ENCODE data around the gene CAMKMT. TPM values are rescaled to one million over a fixed set of nuclear protein-coding genes. Genes with fewer than 3 reads are reported as not detected.

Gene CAMKMT
- polyA plus RNA-seq, 3 donors, result 4.7 to 7.8 (median 7.0) TPM

DNA sequence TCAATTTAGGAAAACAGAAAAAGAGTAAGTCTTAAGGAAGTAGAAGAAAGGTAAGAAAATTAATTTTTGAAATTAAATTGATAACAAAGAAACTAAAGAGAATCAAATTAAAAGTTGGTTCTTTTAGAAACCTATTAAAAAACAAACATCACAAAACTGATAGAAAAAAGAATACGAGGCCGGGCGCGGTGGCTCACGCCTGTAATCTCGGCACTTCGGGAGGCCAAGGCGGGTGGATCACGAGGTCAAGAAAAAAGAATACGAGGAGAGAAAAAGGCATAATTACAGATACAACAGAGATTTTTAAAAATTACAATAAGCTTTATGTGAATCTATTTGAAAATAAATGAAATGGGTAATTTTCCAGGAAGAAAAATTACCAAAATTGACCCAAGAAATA is 12.2 kb upstream of the CAMKMT start:
- H3K27me3 Mint-ChIP-seq (ENCODE audit: low read depth in 3 of 3), result peaks cover 0 to 3% (median 0%) of the 10 kb centered on the region in 3 donors

DNA sequence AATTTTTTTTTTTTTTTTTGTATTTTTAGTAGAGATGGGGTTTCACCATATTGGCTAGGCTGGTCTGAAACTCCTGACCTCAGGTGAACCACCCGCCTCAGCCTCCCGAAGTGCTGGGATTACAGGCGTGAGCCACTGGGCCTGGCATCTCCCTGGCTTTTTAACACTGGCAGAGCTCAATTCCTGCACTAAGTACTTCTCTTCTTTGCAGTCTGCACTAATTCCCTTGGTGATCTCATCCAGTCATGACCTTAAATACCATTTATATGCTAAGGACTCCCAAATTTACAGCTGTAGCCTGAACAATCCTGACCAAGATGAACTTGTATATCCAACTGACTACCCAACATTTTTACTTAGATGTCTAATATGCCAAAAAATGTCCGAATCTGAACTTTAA is 10.7 kb upstream of the CAMKMT start:
- no peaks in the 10 kb centered on the region for H3K27me3 ChIP-seq (ENCODE audit: control insufficient read depth in 2 of 2, insufficient read depth in 2 of 2, low read length in 2 of 2)
- Mint-ChIP-seq H3K4me3 (no peak overlapping the region), H3K9me3 (peaks cover 0 to 3% (median 0%) of the 10 kb centered on the region in 7 donors), H3K27me3 (ENCODE audit: low read depth in 3 of 3) (peaks cover 0 to 3% (median 0%) of the 10 kb centered on the region in 3 donors), H3K36me3 (peaks cover 13% of the 10 kb centered on the region in 2 donors), H3K4me1 (peaks cover 7% of the 10 kb centered on the region), H3K27ac (no peak overlapping the region)
- no peaks in the 10 kb centered on the region for H3K79me2 ChIP-seq (ENCODE audit: insufficient read depth, low read length)
- no peak overlapping the region for H2AFZ ChIP-seq (ENCODE audit: insufficient read depth, low read depth, low read length, poor library complexity, severe bottlenecking)
- no peak overlapping the region for H3K27ac ChIP-seq (ENCODE audit: low read depth in 1 of 2, low read length in 2 of 2)
- H3K4me3 ChIP-seq (replicated peaks in 1 of 3; ENCODE audit: low read depth in 2 of 3, low read length in 3 of 3), result no peak overlapping the region
- no peaks in the 10 kb centered on the region for H4K20me1 ChIP-seq (ENCODE audit: insufficient read depth, low read length)
- 100% methylated on average over 4 of the region's 4 CpGs for WGBS (ENCODE audit: insufficient coverage)
- no peak for DNase-seq
- no peaks in the 10 kb centered on the region for H3K9me3 ChIP-seq (replicated peaks in 1 of 2; ENCODE audit: control insufficient read depth in 1 of 2, insufficient read depth in 1 of 2, low read length in 2 of 2)
- no peaks in the 10 kb centered on the region for H3K4me1 ChIP-seq (ENCODE audit: control insufficient read depth in 1 of 2, insufficient read depth in 2 of 2, low read length in 2 of 2)
- intact Hi-C loops (cut with micrococcal nuclease), result no loop called here
- no peak for TF ChIP-seq CTCF (IDR thresholded peaks at IDR 0.05)
- H3K9ac ChIP-seq (ENCODE audit: insufficient read depth, low read length, poor library complexity, severe bottlenecking), result no peak overlapping the region
- H3K4me2 ChIP-seq (replicated peaks; ENCODE audit: extremely low read depth, low read length, poor library complexity, severe bottlenecking), result no peak overlapping the region
- peaks cover 0 to 3% of the 10 kb centered on the region in 2 donors for H3K36me3 ChIP-seq (replicated peaks in 1 of 2; ENCODE audit: control insufficient read depth in 1 of 2, insufficient read depth in 2 of 2, low read length in 2 of 2)

More for the DNA sequence above, 12.2 kb upstream of the CAMKMT start:
- WGBS (ENCODE audit: insufficient coverage), result 100% methylated on average over 5 of the region's 10 CpGs
- intact Hi-C loops (cut with micrococcal nuclease), result loop anchor here in 1 of 2 donors (10.0 kb wide), 1 partner anchor 265 kb away; no protein-coding TSS in a partner anchor
- H3K27ac ChIP-seq (ENCODE audit: low read depth in 1 of 2, low read length in 2 of 2), result no peak overlapping the region
- no peaks in the 10 kb centered on the region for H3K27me3 ChIP-seq (ENCODE audit: control insufficient read depth in 2 of 2, insufficient read depth in 2 of 2, low read length in 2 of 2)
- H4K20me1 ChIP-seq (ENCODE audit: insufficient read depth, low read length), result no peaks in the 10 kb centered on the region
- H3K79me2 ChIP-seq (ENCODE audit: insufficient read depth, low read length), result no peaks in the 10 kb centered on the region
- no peak overlapping the region for H3K27ac Mint-ChIP-seq
- no peak overlapping the region for H2AFZ ChIP-seq (ENCODE audit: insufficient read depth, low read depth, low read length, poor library complexity, severe bottlenecking)
- H3K36me3 Mint-ChIP-seq, result peaks cover 12 to 14% of the 10 kb centered on the region in 2 donors
- TF ChIP-seq CTCF (IDR thresholded peaks at IDR 0.05), result no peak
- no peak for DNase-seq
- peaks cover 0 to 19% of the 10 kb centered on the region in 2 donors for H3K36me3 ChIP-seq (replicated peaks in 1 of 2; ENCODE audit: control insufficient read depth in 1 of 2, insufficient read depth in 2 of 2, low read length in 2 of 2)
- no peak overlapping the region for H3K4me2 ChIP-seq (replicated peaks; ENCODE audit: extremely low read depth, low read length, poor library complexity, severe bottlenecking)
- no peak overlapping the region for H3K4me3 Mint-ChIP-seq
- H3K9ac ChIP-seq (ENCODE audit: insufficient read depth, low read length, poor library complexity, severe bottlenecking), result no peak overlapping the region
- H3K9me3 ChIP-seq (replicated peaks in 1 of 2; ENCODE audit: control insufficient read depth in 1 of 2, insufficient read depth in 1 of 2, low read length in 2 of 2), result no peaks in the 10 kb centered on the region
- H3K4me1 Mint-ChIP-seq, result peaks cover 7% of the 10 kb centered on the region
- peaks cover 0 to 3% (median 0%) of the 10 kb centered on the region in 7 donors for H3K9me3 Mint-ChIP-seq
- no peaks in the 10 kb centered on the region for H3K4me1 ChIP-seq (ENCODE audit: control insufficient read depth in 1 of 2, insufficient read depth in 2 of 2, low read length in 2 of 2)
- no peak overlapping the region for H3K4me3 ChIP-seq (replicated peaks in 1 of 3; ENCODE audit: low read depth in 2 of 3, low read length in 3 of 3)
